NT2/D1 (cell line): ENCODE measurements around the gene ABCC4.

Source experiments
- SUZ12 ChIP-seq: IDR thresholded peaks from 2 replicates; pipeline ENCODE4 v1.6.1; 2011; ENCODE audit not compliant: insufficient read length, insufficient read depth; ENCODE audit errors: extremely low read depth
- YY1 ChIP-seq: IDR thresholded peaks from 2 replicates; pipeline ENCODE4 v1.6.1; 2011; ENCODE audit not compliant: insufficient read length, insufficient read depth
- ZNF274 ChIP-seq: IDR thresholded peaks from 2 replicates; pipeline ENCODE4 v1.6.1; 2011; ENCODE audit warnings: mild to moderate bottlenecking, low read depth, low read length

DNA sequence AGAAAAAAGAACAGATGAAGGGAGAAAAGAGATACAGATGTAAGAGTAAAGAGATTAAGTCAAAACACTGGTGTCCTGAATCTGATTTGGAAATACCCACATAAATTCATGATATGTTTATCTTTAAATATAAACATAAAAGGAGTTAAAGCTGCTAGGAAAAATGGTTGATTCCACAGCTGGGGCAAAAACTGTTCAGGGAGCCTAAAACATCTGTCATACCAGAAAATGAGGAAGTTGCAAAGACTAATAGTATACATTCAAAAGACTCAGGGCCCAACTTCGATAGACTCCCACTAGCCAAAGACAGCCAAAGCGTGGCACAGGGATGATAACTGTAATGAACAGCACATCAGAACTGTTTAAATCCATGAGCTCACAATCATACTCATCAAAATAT lies 62.0 kb downstream of the ABCC4 start:
- no peak for TF ChIP-seq ZNF274
- TF ChIP-seq SUZ12: no peak
- no peak for TF ChIP-seq YY1
